ENCODE data around the gene IER2.

The IER2 gene, protein sequence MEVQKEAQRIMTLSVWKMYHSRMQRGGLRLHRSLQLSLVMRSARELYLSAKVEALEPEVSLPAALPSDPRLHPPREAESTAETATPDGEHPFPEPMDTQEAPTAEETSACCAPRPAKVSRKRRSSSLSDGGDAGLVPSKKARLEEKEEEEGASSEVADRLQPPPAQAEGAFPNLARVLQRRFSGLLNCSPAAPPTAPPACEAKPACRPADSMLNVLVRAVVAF

GRCh38 chr19:13150187-13150930 lies at the start of gene IER2, which contains the start of gene STX10:
IER2 (plus strand) TSS chr19:13150411; CDS start chr19:13153187, 2,776 bp downstream.
STX10 (minus strand) TSS chr19:13150375; CDS start chr19:13150173, 202 bp downstream.
- DNase-seq (ENCODE audit: extremely low spot score), result peak; percentile 84
- TF ChIP-seq SUZ12 (IDR thresholded peaks at IDR 0.05) (no peak), BHLHE40 (IDR thresholded peaks at IDR 0.05; ENCODE audit: borderline replicate concordance) (no peak; the same call in 1 of the 2 replicates), L3MBTL2 (conservative IDR thresholded peaks at IDR 0.05) (peak; percentile 58; the same call in 1 of the 2 replicates), HDGF (IDR thresholded peaks at IDR 0.05; ENCODE audit: borderline replicate concordance) (no peak), LEF1 (IDR thresholded peaks at IDR 0.05; ENCODE audit: borderline replicate concordance) (no peak), SP1 (IDR thresholded peaks at IDR 0.05) (no peak), ELF4 (IDR thresholded peaks at IDR 0.05) (peak; percentile 81), FOXK2 (IDR thresholded peaks at IDR 0.05) (no peak)
- ChIA-PET POLR2A (interaction anchor here (2.2 to 2.5 kb wide), 3 partner anchors 13 to 45 kb away, joined by 6 to 15 read pairs (median 11); partner anchors contain the start of gene NACC1), CTCF (interaction anchor here (0.7 to 1.2 kb wide), 3 partner anchors 13 to 472 kb away, joined by 3 read pairs; no protein-coding TSS in a partner anchor)

GRCh38 chr19:13100841-13101589 lies 49.2 kb upstream of the IER2 start:
- ChIA-PET CTCF (interaction anchor here (0.7 to 1.3 kb wide), 3 partner anchors 49 to 133 kb away, joined by 3 to 4 read pairs (median 3); partner anchors contain the start of genes IER2 and STX10), POLR2A (interaction anchor here (1.1 to 1.2 kb wide), 2 partner anchors 17 to 62 kb away, joined by 3 to 4 read pairs; partner anchors contain the start of gene NACC1)
- DNase-seq (ENCODE audit: extremely low spot score), result no peak
- no peak for TF ChIP-seq ELF4 (IDR thresholded peaks at IDR 0.05)

GRCh38 chr19:13101590-13102415 lies 48.4 kb upstream of the IER2 start:
- ChIA-PET POLR2A (interaction anchor here (1.1 to 1.2 kb wide), 2 partner anchors 16 to 61 kb away, joined by 3 to 4 read pairs; partner anchors contain the start of gene NACC1), CTCF (interaction anchor here (0.7 to 1.3 kb wide), 3 partner anchors 48 to 134 kb away, joined by 3 to 4 read pairs (median 3); partner anchors contain the start of genes IER2 and STX10)
- DNase-seq (ENCODE audit: extremely low spot score), result no peak
- TF ChIP-seq LEF1 (IDR thresholded peaks at IDR 0.05; ENCODE audit: borderline replicate concordance), result no peak
- TF ChIP-seq FOXK2 (IDR thresholded peaks at IDR 0.05), result no peak
- TF ChIP-seq SP1 (IDR thresholded peaks at IDR 0.05), result no peak
- no peak for TF ChIP-seq ELF4 (IDR thresholded peaks at IDR 0.05)
- TF ChIP-seq, protein P1, sequence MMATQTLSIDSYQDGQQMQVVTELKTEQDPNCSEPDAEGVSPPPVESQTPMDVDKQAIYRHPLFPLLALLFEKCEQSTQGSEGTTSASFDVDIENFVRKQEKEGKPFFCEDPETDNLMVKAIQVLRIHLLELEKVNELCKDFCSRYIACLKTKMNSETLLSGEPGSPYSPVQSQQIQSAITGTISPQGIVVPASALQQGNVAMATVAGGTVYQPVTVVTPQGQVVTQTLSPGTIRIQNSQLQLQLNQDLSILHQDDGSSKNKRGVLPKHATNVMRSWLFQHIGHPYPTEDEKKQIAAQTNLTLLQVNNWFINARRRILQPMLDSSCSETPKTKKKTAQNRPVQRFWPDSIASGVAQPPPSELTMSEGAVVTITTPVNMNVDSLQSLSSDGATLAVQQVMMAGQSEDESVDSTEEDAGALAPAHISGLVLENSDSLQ (IDR thresholded peaks at IDR 0.05), result no peak
- TF ChIP-seq NFRKB (IDR thresholded peaks at IDR 0.05), result no peak

GRCh38 chr19:13102416-13102665 lies 47.9 kb upstream of the IER2 start:
- CTCF ChIA-PET, result no interaction called here

GRCh38 chr19:13102666-13103580 lies 47.3 kb upstream of the IER2 start, which contains the start of gene LYL1:
LYL1 (minus strand) TSS chr19:13102858; CDS start chr19:13101171, 1,687 bp downstream.
- POLR2A ChIA-PET, result no interaction called here
- TF ChIP-seq ZNF384 (IDR thresholded peaks at IDR 0.05) (no peak), SP1 (IDR thresholded peaks at IDR 0.05) (no peak), ARNT (IDR thresholded peaks at IDR 0.05) (no peak), SUZ12 (IDR thresholded peaks at IDR 0.05) (no peak), LEF1 (IDR thresholded peaks at IDR 0.05; ENCODE audit: borderline replicate concordance) (no peak), FOXM1 (IDR thresholded peaks at IDR 0.05; ENCODE audit: borderline replicate concordance) (no peak), TARDBP (IDR thresholded peaks at IDR 0.05) (no peak), HDGF (IDR thresholded peaks at IDR 0.05; ENCODE audit: borderline replicate concordance) (no peak), ELF4 (IDR thresholded peaks at IDR 0.05) (no peak), FOXK2 (IDR thresholded peaks at IDR 0.05) (no peak), BHLHE40 (IDR thresholded peaks at IDR 0.05; ENCODE audit: borderline replicate concordance) (no peak), CTBP1 (IDR thresholded peaks at IDR 0.05; ENCODE audit: borderline replicate concordance) (no peak), FOXA1 (IDR thresholded peaks at IDR 0.05) (no peak)
- CTCF ChIA-PET, result interaction anchor here (1.5 kb wide), 1 partner anchor 138 kb away, joined by 4 read pairs; no protein-coding TSS in a partner anchor
- DNase-seq (ENCODE audit: extremely low spot score), result no peak

More at GRCh38 chr19:13102416-13102665, 47.9 kb upstream of the IER2 start:
- DNase-seq (ENCODE audit: extremely low spot score), result no peak
- TF ChIP-seq HDGF (IDR thresholded peaks at IDR 0.05; ENCODE audit: borderline replicate concordance), result no peak
- TF ChIP-seq CTBP1 (IDR thresholded peaks at IDR 0.05; ENCODE audit: borderline replicate concordance), result no peak
- TF ChIP-seq ELF4 (IDR thresholded peaks at IDR 0.05), result no peak
- POLR2A ChIA-PET, result no interaction called here
